D721Med (cell line): ENCODE data around the gene JAK2.
"Not testable (repeated sequence)": the region's sequence is repeated elsewhere in the genome, so short reads cannot be mapped to it uniquely, and the experiment has no call there.

ENCODE experiments used
- DNase-seq: peaks from one replicate; pipeline ENCODE4 v3.0.0; 2011; ENCODE audit warnings: low spot score; ENCODE audit not compliant: insufficient read length
- FAIRE-seq: peaks from 2 replicates; lab custom pipeline; 2011; peaks lifted over from hg19 to GRCh38; lab: Jason Lieb, UNC
- TF ChIP-seq, protein P1 (sequence below): IDR thresholded peaks from 2 replicates; pipeline ENCODE4 v1.5.1; 2012; ENCODE audit warnings: mild to moderate bottlenecking, control low read depth; ENCODE audit not compliant: insufficient read depth; ENCODE audit errors: missing control alignments

Gene JAK2

DNA sequence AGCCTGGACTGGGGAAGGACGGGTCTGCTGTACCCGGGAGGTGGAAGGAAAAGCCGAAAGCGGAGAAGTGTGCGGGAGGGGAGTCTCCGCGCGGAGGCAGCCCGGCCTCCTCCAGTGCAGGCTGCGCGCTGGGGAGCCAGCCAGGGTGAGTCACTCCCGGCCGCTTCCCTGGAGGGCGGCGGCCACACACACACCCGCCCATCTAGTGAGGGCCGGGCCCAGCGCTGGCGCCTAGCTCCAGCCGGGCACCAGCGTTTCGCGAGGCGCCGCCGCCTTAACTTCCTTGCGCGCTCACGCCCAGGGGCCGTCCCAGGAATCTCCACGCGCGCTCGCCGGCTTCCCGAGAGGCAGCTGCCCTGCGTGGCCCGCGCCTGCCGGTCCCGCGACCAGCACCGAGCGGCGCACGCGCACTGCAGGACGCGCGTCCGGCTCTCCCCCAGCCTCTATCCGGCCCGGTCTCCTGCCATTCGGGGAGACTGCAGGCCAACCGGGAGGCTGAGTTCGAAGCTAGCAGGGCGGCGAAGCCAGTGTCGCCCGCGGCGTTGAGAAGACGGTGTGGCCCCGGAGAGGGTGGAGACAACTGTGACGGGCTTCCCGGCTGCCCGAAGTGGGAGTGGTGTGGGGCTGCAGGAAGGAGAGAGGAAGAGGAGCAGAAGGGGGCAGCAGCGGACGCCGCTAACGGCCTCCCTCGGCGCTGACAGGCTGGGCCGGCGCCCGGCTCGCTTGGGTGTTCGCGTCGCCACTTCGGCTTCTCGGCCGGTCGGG, at the start of gene JAK2:
Gene JAK2 (plus strand): TSS at position 652 of the 765 bp plus-strand sequence. CDS start 36,716 bp downstream, outside the sequence.
- TF ChIP-seq, protein P1, sequence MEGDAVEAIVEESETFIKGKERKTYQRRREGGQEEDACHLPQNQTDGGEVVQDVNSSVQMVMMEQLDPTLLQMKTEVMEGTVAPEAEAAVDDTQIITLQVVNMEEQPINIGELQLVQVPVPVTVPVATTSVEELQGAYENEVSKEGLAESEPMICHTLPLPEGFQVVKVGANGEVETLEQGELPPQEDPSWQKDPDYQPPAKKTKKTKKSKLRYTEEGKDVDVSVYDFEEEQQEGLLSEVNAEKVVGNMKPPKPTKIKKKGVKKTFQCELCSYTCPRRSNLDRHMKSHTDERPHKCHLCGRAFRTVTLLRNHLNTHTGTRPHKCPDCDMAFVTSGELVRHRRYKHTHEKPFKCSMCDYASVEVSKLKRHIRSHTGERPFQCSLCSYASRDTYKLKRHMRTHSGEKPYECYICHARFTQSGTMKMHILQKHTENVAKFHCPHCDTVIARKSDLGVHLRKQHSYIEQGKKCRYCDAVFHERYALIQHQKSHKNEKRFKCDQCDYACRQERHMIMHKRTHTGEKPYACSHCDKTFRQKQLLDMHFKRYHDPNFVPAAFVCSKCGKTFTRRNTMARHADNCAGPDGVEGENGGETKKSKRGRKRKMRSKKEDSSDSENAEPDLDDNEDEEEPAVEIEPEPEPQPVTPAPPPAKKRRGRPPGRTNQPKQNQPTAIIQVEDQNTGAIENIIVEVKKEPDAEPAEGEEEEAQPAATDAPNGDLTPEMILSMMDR, result peak; percentile 20
- DNase-seq, result peak; percentile 23
- FAIRE-seq, result no peak

GRCh38 chr9:4936277-4936676, 48.8 kb upstream of the JAK2 start:
- DNase-seq (no peak), FAIRE-seq (no peak)
- TF ChIP-seq, protein P1, result no peak

GRCh38 chr9:4936823-4937222, 48.2 kb upstream of the JAK2 start:
- FAIRE-seq, result no peak
- no peak for DNase-seq

DNA sequence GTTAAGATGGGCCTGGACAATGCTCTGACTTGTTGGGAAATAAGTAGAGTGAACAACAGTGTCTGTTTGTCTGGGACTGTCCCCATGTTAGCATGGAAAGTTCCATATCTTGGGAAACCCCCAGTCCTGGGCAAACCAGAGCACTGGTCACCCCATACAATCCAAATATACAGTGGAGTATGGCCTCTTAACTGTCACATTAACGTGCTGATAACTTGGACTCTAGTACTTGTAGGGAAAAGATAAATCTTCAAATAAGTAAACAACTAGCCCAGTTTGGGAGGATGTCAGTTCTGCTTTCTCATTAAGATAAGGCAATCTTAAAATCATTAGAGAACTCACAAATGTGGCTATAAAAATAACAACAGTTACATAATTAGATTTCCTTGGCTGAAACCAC, 47.6 kb upstream of the JAK2 start:
- no peak for DNase-seq
- TF ChIP-seq, protein P1, result no peak
- FAIRE-seq, result no peak

More at GRCh38 chr9:4936823-4937222, 48.2 kb upstream of the JAK2 start:
- TF ChIP-seq, protein P1, result no peak

DNA sequence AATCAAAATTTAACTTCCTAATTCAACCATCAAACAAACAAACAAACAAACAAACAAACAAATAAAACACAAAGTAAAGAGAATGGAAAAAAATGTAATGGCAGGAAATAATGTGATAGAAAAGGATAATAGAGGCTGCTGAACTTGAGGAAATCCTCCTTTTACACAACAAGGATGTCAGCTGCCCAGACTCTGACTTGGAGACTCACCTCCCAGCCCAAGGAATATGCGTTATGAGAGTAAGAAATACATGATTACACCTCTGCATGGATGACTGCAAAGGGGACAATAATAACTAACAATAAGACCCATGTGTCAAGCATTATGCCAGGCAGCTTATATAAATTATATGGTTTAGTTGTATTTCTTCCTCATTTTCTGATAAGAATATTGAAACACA, 46.6 kb upstream of the JAK2 start:
- DNase-seq (no peak), FAIRE-seq (no peak)
- TF ChIP-seq, protein P1, result no peak

GRCh38 chr9:4939118-4939561, 45.9 kb upstream of the JAK2 start:
- FAIRE-seq (no peak), DNase-seq (no peak)

GRCh38 chr9:4942042-4942691, 42.9 kb upstream of the JAK2 start:
- FAIRE-seq, DNase-seq: not testable (repeated sequence)

More at GRCh38 chr9:4939118-4939561, 45.9 kb upstream of the JAK2 start:
- TF ChIP-seq, protein P1, result no peak
